A673 (cell line): ENCODE data around the gene HEY2.

ENCODE experiments used
- EZH2 ChIP-seq: fragments of 200-600 bp; sonication (generic); IDR thresholded peaks from 2 replicates; pipeline ENCODE4 v1.6.1; 2017; ENCODE audit warnings: borderline replicate concordance, low read depth, mild to moderate bottlenecking, mixed read lengths, antibody characterized with exemption, low read length; ENCODE audit not compliant: poor library complexity, severe bottlenecking
- TF ChIP-seq, protein P1 (sequence below): fragments of 300-800, 200-600 bp; sonication (generic); conservative IDR thresholded peaks from 2 replicates; pipeline ENCODE4 v1.5.1; 2017; ENCODE audit warnings: low read depth, mild to moderate bottlenecking, antibody characterized with exemption, low read length, moderate library complexity, mixed read lengths

DNA sequence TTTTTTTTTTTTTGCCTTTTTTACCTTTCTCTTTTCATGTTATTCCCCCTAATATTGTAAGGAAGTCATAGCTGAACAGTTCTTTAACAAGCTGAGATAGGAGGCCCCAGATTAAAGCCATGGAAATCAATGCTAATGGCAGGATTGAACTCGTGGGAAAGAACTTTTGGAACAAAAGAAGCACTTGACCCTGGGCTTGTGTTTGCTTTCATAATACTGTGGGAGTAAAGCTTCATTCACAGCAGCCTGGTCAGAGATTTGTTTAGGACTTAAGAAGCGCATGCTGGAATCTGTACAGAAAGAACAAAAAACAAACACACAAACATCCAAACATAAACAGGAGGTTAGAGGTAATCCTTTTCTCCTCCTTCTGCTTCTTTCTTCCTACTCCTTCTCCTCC lies 5.1 kb downstream of the HEY2 start:
- TF ChIP-seq, protein P1, sequence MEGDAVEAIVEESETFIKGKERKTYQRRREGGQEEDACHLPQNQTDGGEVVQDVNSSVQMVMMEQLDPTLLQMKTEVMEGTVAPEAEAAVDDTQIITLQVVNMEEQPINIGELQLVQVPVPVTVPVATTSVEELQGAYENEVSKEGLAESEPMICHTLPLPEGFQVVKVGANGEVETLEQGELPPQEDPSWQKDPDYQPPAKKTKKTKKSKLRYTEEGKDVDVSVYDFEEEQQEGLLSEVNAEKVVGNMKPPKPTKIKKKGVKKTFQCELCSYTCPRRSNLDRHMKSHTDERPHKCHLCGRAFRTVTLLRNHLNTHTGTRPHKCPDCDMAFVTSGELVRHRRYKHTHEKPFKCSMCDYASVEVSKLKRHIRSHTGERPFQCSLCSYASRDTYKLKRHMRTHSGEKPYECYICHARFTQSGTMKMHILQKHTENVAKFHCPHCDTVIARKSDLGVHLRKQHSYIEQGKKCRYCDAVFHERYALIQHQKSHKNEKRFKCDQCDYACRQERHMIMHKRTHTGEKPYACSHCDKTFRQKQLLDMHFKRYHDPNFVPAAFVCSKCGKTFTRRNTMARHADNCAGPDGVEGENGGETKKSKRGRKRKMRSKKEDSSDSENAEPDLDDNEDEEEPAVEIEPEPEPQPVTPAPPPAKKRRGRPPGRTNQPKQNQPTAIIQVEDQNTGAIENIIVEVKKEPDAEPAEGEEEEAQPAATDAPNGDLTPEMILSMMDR: no peak
- no peak for TF ChIP-seq EZH2
